SK-N-SH (cell line): ENCODE results near the gene NKD1. TPM values are rescaled to one million over a fixed set of nuclear protein-coding genes. Genes with fewer than 3 reads are reported as not detected.

ENCODE experiments used
- CTCF ChIA-PET: fragments of 300-600, 350-600 bp; formaldehyde crosslinking; extraction: SDS; loops from one replicate; lab custom pipeline; 2021; lab: Yijun Ruan, JAX
- POLR2A ChIA-PET: fragments of 350-600 bp; sonication (Branson Sonifier 250); formaldehyde crosslinking; extraction: SDS; loops from one replicate; lab custom pipeline; 2020; ENCODE audit warnings: antibody characterized with exemption, inconsistent platforms; lab: Yijun Ruan, JAX
- DNase-seq: peaks from one replicate; pipeline ENCODE4 v3.0.0; 2012
- H2AFZ ChIP-seq: fragments of 200-600 bp; sonication (generic); 2 replicates; pipeline ENCODE4 v1.8.1; 2016; ENCODE audit warnings: antibody characterized with exemption, mild to moderate bottlenecking, low read depth
- H3F3A ChIP-seq: fragments of 200-600 bp; sonication (generic); replicated peaks from 2 replicates; pipeline ENCODE3; 2016; ENCODE audit warnings: antibody characterized with exemption, mild to moderate bottlenecking; ENCODE audit not compliant: insufficient read depth
- H3K27ac ChIP-seq, 2 experiments: fragments of 200-500 bp in 1 of 2; fragments of 200-600 bp in 1 of 2; sonication (Bioruptor generic) in 1 of 2; sonication (generic), shearing (Covaris generic) in 1 of 2; 2 replicates each; pipeline versions ENCODE4 v1.5.1 to v1.6.1; 2014 to 2016; ENCODE audit warnings: low read depth in 2 of 2, inconsistent platforms in 1 of 2, low read length in 1 of 2, mild to moderate bottlenecking in 1 of 2, mixed read lengths in 1 of 2
- H3K27me3 ChIP-seq: fragments of 200-600 bp; sonication (generic), shearing (Covaris generic); 2 replicates; pipeline ENCODE4 v1.6.1; 2016; ENCODE audit warnings: mixed run types; ENCODE audit not compliant: insufficient read depth
- H3K36me3 ChIP-seq, 2 experiments: fragments of 200-500 bp in 1 of 2; fragments of 200-600 bp in 1 of 2; sonication (Bioruptor generic) in 1 of 2; sonication (generic) in 1 of 2; replicated peaks in 1 of 2; 2 replicates each; pipeline versions ENCODE3 to v1.5.1; 2014 to 2016; ENCODE audit warnings: low read length in 1 of 2, mild to moderate bottlenecking in 1 of 2; ENCODE audit not compliant: insufficient read depth in 2 of 2, control insufficient read depth in 1 of 2
- H3K4me1 ChIP-seq, 2 experiments: fragments of 200-500 bp in 1 of 2; fragments of 200-600 bp in 1 of 2; sonication (Bioruptor generic) in 1 of 2; sonication (generic), shearing (Covaris generic) in 1 of 2; 2 replicates each; pipeline versions ENCODE4 v1.5.1 to v1.6.1; 2014 to 2016; ENCODE audit warnings: low read depth in 1 of 2, low read length in 1 of 2, mixed run types in 1 of 2; ENCODE audit not compliant: insufficient read depth in 2 of 2, control insufficient read depth in 1 of 2
- H3K4me2 ChIP-seq: fragments of 200-600 bp; sonication (generic), shearing (Covaris generic); 2 replicates; pipeline ENCODE4 v1.6.1; 2017; ENCODE audit warnings: mixed run types
- H3K4me3 ChIP-seq, 2 experiments: fragments of 200-500 bp in 1 of 2; fragments of 200-600 bp in 1 of 2; sonication (Bioruptor generic) in 1 of 2; sonication (generic), shearing (Covaris generic) in 1 of 2; 2 replicates each; pipeline versions ENCODE4 v1.5.1 to v1.8.1; 2014 to 2016; ENCODE audit warnings: low read depth in 2 of 2, inconsistent platforms in 1 of 2, low read length in 1 of 2, mild to moderate bottlenecking in 1 of 2, mixed read lengths in 1 of 2, moderate library complexity in 1 of 2
- H3K79me2 ChIP-seq: fragments of 200-600 bp; sonication (generic); 2 replicates; pipeline ENCODE4 v1.8.1; 2017; ENCODE audit warnings: mild to moderate bottlenecking; ENCODE audit not compliant: insufficient read depth
- H3K9ac ChIP-seq: fragments of 200-600 bp; sonication (generic); 2 replicates; pipeline ENCODE4 v1.6.1; 2017; ENCODE audit warnings: mixed run types
- H3K9me2 ChIP-seq: fragments of 200-600 bp; sonication (generic); 2 replicates; pipeline ENCODE4 v1.6.1; 2017; ENCODE audit warnings: mixed run types
- H3K9me3 ChIP-seq: fragments of 200-600 bp; sonication (generic); 2 replicates; pipeline ENCODE4 v1.6.1; 2017; ENCODE audit warnings: mixed run types, mild to moderate bottlenecking, moderate library complexity
- H4K20me1 ChIP-seq: fragments of 200-600 bp; sonication (generic); 2 replicates; pipeline ENCODE4 v1.6.1; 2017; ENCODE audit warnings: mild to moderate bottlenecking, mixed run types; ENCODE audit not compliant: insufficient read depth
- CHD2 ChIP-seq: fragments of 150-350 bp; IDR thresholded peaks from 2 replicates; pipeline ENCODE4 v1.6.1; 2018; ENCODE audit warnings: low read length; ENCODE audit not compliant: partially characterized antibody
- CTCF ChIP-seq: fragments of 200-600 bp; sonication (generic); IDR thresholded peaks from 2 replicates; pipeline ENCODE4 v1.6.1; 2017; ENCODE audit warnings: antibody characterized with exemption, mild to moderate bottlenecking, moderate library complexity
- ELF1 ChIP-seq: IDR thresholded peaks from 2 replicates; pipeline ENCODE4 v1.4.0; 2012
- EZH2phosphoT487 ChIP-seq: fragments of 200-600 bp; sonication (generic); IDR thresholded peaks from 2 replicates; pipeline ENCODE4 v1.6.1; 2017; ENCODE audit warnings: low read depth, mixed run types, mild to moderate bottlenecking, antibody characterized with exemption, moderate library complexity, borderline replicate concordance
- FOSL2 ChIP-seq: IDR thresholded peaks from 2 replicates; pipeline ENCODE4 v1.4.0; 2012; ENCODE audit warnings: low read depth, mild to moderate bottlenecking, moderate library complexity, borderline replicate concordance
- FOXM1 ChIP-seq: IDR thresholded peaks from 2 replicates; pipeline ENCODE4 v1.4.0; 2012; ENCODE audit warnings: low read depth, mild to moderate bottlenecking
- GABPA ChIP-seq: IDR thresholded peaks from 2 replicates; pipeline ENCODE4 v1.4.0; 2012; ENCODE audit warnings: low read depth, mild to moderate bottlenecking
- GATA2 ChIP-seq: sonication (generic); formaldehyde crosslinking; IDR thresholded peaks from 2 replicates; pipeline ENCODE4 v1.5.0; 2020; ENCODE audit warnings: mild to moderate bottlenecking, missing genetic modification reagents
- JUND ChIP-seq: IDR thresholded peaks from 2 replicates; pipeline ENCODE4 v1.4.0; 2012
- MEF2A ChIP-seq: IDR thresholded peaks from 2 replicates; pipeline ENCODE4 v1.4.0; 2012; ENCODE audit warnings: low read depth, borderline replicate concordance
- NFIC ChIP-seq: IDR thresholded peaks from 2 replicates; pipeline ENCODE4 v1.4.0; 2012; ENCODE audit warnings: borderline replicate concordance
- NRF1 ChIP-seq: IDR thresholded peaks from 2 replicates; pipeline ENCODE4 v1.6.1; 2012; ENCODE audit warnings: low read depth, mild to moderate bottlenecking, low read length
- PBX3 ChIP-seq: IDR thresholded peaks from 2 replicates; pipeline ENCODE4; 2012
- POLR2AphosphoS5 ChIP-seq: IDR thresholded peaks from 2 replicates; pipeline ENCODE4 v1.6.1; 2012; ENCODE audit warnings: low read depth, low read length
- RAD21 ChIP-seq: IDR thresholded peaks from 2 replicates; pipeline ENCODE4 v1.6.1; 2012; ENCODE audit warnings: mild to moderate bottlenecking, low read length
- RCOR1 ChIP-seq: fragments of 150-350 bp; IDR thresholded peaks from 2 replicates; pipeline ENCODE4 v1.6.1; 2017; ENCODE audit warnings: antibody characterized with exemption, low read length
- REST ChIP-seq: IDR thresholded peaks from 2 replicates; pipeline ENCODE4 v1.6.1; 2012; ENCODE audit warnings: mild to moderate bottlenecking, low read depth, low read length, moderate library complexity
- RFX5 ChIP-seq: IDR thresholded peaks from 2 replicates; pipeline ENCODE4 v1.6.1; 2012; ENCODE audit warnings: mild to moderate bottlenecking, improper control_type of control experiment, low read length
- SIN3A ChIP-seq: IDR thresholded peaks from 2 replicates; pipeline ENCODE4 v1.6.1; 2012; ENCODE audit warnings: low read depth, mild to moderate bottlenecking, low read length, moderate library complexity, borderline replicate concordance
- SMC3 ChIP-seq: IDR thresholded peaks from 2 replicates; pipeline ENCODE4 v1.6.1; 2012; ENCODE audit warnings: low read depth, low read length, improper control_type of control experiment
- TCF12 ChIP-seq: IDR thresholded peaks from 2 replicates; pipeline ENCODE4 v1.4.0; 2012
- TEAD4 ChIP-seq: IDR thresholded peaks from 2 replicates; pipeline ENCODE4 v1.4.0; 2012; ENCODE audit warnings: mild to moderate bottlenecking, borderline replicate concordance; ENCODE audit not compliant: insufficient read depth
- YY1 ChIP-seq: IDR thresholded peaks from 2 replicates; pipeline ENCODE4 v1.4.0; 2012; ENCODE audit warnings: low read depth, mild to moderate bottlenecking
- WGBS: methylation state at CpG from one replicate; pipeline ENCODE4 v1.1.6; 2017; ENCODE audit warnings: low lambda C conversion rate; 5-methylcytosine and 5-hydroxymethylcytosine counted together
- polyA plus RNA-seq, 3 experiments: library from polyadenylated mRNA; depleted of rRNA; stranded (reverse); fragments of >200 nt; gene quantifications; 2 replicates each; pipeline ENCODE4 v1.2.3, GENCODE V29; 2012

NKD1 gene
- polyA plus RNA-seq, 1 of the 3 experiments (the other 2 are of a cell fraction): 0.02 TPM

GRCh38 chr16:50555952-50556673 is 7.9 kb downstream of the NKD1 start:
- no peaks in the 10 kb centered on the region for H3K9me3 ChIP-seq
- CTCF ChIA-PET: interaction anchor here (0.8 to 1.0 kb wide), 2 partner anchors 9 to 109 kb away, joined by 3 to 4 read pairs; no protein-coding TSS in a partner anchor
- no peaks in the 10 kb centered on the region for H3F3A ChIP-seq
- H3K4me3 ChIP-seq: no peak overlapping the region
- no peak overlapping the region for H3K4me2 ChIP-seq
- no peaks in the 10 kb centered on the region for H3K9me2 ChIP-seq
- POLR2A ChIA-PET: no interaction called here
- no peak for DNase-seq
- H4K20me1 ChIP-seq: no peaks in the 10 kb centered on the region
- TF ChIP-seq GABPA: no peak
- no peak for TF ChIP-seq NFIC
- no peak for TF ChIP-seq CTCF
- no peak for TF ChIP-seq POLR2AphosphoS5
- TF ChIP-seq MEF2A: no peak
- TF ChIP-seq SIN3A: no peak
- no peak for TF ChIP-seq GATA2 (CRISPR knock-in tag)
- 65% methylated on average over 12 of the region's 18 CpGs for WGBS
- H3K27me3 ChIP-seq: peaks cover 5% of the 10 kb centered on the region; the same call in 1 of the 2 replicates
- H2AFZ ChIP-seq: no peak overlapping the region
- no peaks in the 10 kb centered on the region for H3K4me1 ChIP-seq
- no peaks in the 10 kb centered on the region for H3K79me2 ChIP-seq
- no peak overlapping the region for H3K9ac ChIP-seq
- H3K36me3 ChIP-seq: no peaks in the 10 kb centered on the region
- H3K27ac ChIP-seq: no peak overlapping the region

- ChIA-PET CTCF (interaction anchor here (1.0 kb wide), 1 partner anchor 10 kb away, joined by 3 read pairs; no protein-coding TSS in a partner anchor), POLR2A (no interaction called here)
- no peak overlapping the region for H3K4me3 ChIP-seq
- H3K9ac ChIP-seq: no peak overlapping the region
- no peak for TF ChIP-seq EZH2phosphoT487
- no peak for TF ChIP-seq SIN3A
- TF ChIP-seq RFX5: no peak
- TF ChIP-seq RAD21: no peak
- no peak for TF ChIP-seq REST
- TF ChIP-seq FOSL2: no peak
- TF ChIP-seq NRF1: no peak
- TF ChIP-seq PBX3: no peak
- no peak for TF ChIP-seq YY1
- TF ChIP-seq JUND: no peak
- TF ChIP-seq SMC3: no peak
- no peak for TF ChIP-seq MEF2A
- no peak for TF ChIP-seq RCOR1
- no peak for TF ChIP-seq CHD2
- TF ChIP-seq TCF12: no peak
- TF ChIP-seq TEAD4: no peak
- no peak for TF ChIP-seq NFIC
- no peak for TF ChIP-seq ELF1
- TF ChIP-seq FOXM1: no peak
- TF ChIP-seq GATA2 (CRISPR knock-in tag): no peak
- no peaks in the 10 kb centered on the region for H3K4me1 ChIP-seq
- 15% methylated on average over 2 of the region's 2 CpGs for WGBS
- no peak overlapping the region for H3K4me2 ChIP-seq
- no peaks in the 10 kb centered on the region for H3F3A ChIP-seq
- no peak for DNase-seq
- no peaks in the 10 kb centered on the region for H3K79me2 ChIP-seq
- H3K9me3 ChIP-seq: no peaks in the 10 kb centered on the region
- no peaks in the 10 kb centered on the region for H3K27me3 ChIP-seq
- H3K27ac ChIP-seq: no peak overlapping the region
- no peak overlapping the region for H2AFZ ChIP-seq
- H3K36me3 ChIP-seq: no peaks in the 10 kb centered on the region
- no peaks in the 10 kb centered on the region for H3K9me2 ChIP-seq
- no peaks in the 10 kb centered on the region for H4K20me1 ChIP-seq
Observed at GRCh38 chr16:50557046-50557445, 8.8 kb downstream of the NKD1 start.
